ENCODE results near the gene SSNA1.

Gene SSNA1

GRCh38 chr9:137141976-137142936 lies 46.2 kb upstream of the SSNA1 start:
- TF ChIP-seq, protein P1, sequence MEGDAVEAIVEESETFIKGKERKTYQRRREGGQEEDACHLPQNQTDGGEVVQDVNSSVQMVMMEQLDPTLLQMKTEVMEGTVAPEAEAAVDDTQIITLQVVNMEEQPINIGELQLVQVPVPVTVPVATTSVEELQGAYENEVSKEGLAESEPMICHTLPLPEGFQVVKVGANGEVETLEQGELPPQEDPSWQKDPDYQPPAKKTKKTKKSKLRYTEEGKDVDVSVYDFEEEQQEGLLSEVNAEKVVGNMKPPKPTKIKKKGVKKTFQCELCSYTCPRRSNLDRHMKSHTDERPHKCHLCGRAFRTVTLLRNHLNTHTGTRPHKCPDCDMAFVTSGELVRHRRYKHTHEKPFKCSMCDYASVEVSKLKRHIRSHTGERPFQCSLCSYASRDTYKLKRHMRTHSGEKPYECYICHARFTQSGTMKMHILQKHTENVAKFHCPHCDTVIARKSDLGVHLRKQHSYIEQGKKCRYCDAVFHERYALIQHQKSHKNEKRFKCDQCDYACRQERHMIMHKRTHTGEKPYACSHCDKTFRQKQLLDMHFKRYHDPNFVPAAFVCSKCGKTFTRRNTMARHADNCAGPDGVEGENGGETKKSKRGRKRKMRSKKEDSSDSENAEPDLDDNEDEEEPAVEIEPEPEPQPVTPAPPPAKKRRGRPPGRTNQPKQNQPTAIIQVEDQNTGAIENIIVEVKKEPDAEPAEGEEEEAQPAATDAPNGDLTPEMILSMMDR (IDR thresholded peaks at IDR 0.05) = no peak

- TF ChIP-seq, protein P1 (IDR thresholded peaks at IDR 0.05) = no peak
These were observed 45.0 kb upstream of the SSNA1 start for GRCh38 chr9:137143459-137143858.

DNA sequence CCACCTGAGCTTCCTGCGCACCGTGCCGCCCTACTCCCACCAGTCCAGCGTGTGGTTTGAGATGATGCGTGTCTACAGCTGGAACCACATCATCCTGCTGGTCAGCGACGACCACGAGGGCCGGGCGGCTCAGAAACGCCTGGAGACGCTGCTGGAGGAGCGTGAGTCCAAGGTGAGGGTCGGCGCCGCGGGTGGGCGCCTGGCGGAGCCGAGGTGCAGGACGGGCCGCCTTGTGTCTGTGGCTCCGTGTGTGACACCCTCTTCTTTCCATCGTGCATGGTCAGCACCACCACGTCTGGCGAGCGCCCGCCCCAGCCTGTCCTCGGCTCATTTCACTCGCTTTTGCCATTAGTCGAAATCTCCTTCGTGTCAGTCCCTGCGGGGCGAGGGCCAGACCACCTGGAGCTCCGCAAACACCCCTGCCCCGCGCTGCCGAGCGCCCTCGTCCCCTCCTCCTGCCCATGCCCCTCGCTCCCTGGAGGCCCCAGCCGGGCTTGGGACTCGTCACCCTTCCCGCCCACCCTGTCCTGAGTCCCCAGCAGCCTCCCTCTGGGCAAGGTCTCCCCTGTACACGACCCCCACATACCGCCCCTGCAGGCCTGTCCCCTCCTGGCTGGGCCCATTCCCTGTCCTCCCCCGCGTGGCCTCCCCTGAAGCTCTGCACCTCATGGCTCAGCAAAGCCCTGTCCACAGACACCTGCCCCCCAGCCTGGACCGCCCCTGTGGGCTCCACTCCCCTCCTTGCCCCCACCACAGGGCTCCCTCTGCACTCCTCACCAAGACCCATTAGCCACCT lies 42.5 kb upstream of the SSNA1 start:
- TF ChIP-seq, protein P1 (IDR thresholded peaks at IDR 0.05) = no peak

DNA sequence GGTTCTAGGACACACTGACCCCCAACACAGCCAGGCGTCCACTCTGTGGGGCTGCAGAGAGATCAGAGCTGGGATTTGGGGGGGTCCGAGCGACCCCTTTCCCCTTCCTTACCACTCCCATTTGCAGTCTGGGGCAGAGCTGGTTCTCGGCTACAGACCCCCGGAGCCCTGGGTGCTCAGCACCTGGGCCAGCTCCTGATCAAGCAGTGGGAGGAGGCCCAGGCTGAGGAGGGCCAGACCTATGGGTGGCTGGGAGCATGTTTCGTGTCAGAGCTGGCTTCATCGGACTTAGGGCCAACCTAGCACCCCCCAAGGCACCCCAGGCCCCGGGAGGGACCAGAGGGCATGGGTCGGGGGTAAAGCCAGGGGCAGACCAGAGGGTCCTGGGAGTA lies 42.0 kb upstream of the SSNA1 start:
- TF ChIP-seq, protein P1 (IDR thresholded peaks at IDR 0.05) = no peak

- TF ChIP-seq, protein P1 (IDR thresholded peaks at IDR 0.05) = no peak
These were observed 41.2 kb upstream of the SSNA1 start for GRCh38 chr9:137147091-137147792.

DNA sequence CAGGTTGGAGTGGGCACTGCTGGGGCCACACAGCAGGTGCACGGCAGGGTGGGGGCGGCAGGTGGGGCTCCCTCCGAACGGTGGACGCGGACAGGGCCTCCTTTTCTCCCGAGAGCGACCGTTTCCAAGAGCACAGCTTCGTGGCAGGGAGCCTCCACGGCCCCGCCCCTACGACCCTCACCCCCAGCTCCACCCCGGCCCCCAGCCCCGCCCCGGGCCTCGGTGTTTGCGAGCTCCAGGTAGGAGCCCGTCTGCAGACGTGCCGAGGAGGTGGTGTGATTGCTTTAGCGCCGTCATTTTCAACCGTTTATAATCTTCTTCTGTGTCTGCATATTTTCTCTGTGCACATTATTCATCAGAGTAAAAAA lies 40.7 kb upstream of the SSNA1 start:
- TF ChIP-seq, protein P1 (IDR thresholded peaks at IDR 0.05) = no peak

DNA sequence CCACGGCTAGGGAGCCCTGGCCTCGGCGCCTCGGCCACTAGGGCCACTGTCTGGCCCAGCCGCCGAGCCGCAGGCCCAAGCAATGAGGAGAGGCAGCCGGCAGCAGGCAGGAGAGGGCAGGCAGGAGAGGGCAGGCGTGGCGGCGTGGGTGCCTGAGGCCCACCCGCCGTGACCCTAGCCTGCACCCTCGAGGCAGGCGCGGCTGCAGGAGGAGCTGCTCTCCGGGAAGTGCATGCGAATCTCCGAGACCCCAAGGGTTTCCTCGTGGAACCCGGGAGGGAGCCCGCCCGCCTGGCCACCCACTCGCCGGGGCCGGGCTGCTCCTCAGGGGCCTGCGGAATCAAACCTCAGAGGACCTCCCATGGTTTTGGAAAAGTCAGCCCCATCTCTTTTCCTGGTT lies 40.2 kb upstream of the SSNA1 start:
- TF ChIP-seq, protein P1 (IDR thresholded peaks at IDR 0.05) = no peak
